Activated naive CD4-positive, alpha-beta T cell treated with anti-CD3 and anti-CD28 coated beads, Interleukin-2, amount 50 U/mL, for 72 hours (primary cell): ENCODE data around the gene LHFPL2. TPM values are rescaled to one million over a fixed set of nuclear protein-coding genes. Genes with fewer than 3 reads are reported as not detected.

Experiments used
- ATAC-seq, 2 donors: fragments of 150-1000 bp; cut with Tn5 transposase; 2 replicates each; pipeline ENCODE4 v1.10.0; 2021; ENCODE audit warnings: mild to moderate bottlenecking in 2 of 2, moderate library complexity in 2 of 2
- DNase-seq, 2 donors: peaks; one replicate each; pipeline ENCODE4 v3.0.0; 2021 to 2022; ENCODE audit warnings: low spot score in 2 of 2
- H3K27ac Mint-ChIP-seq, 2 donors: one replicate each; pipeline ENCODE4 v1.8.0; 2022; ENCODE audit warnings: mild to moderate bottlenecking in 2 of 2, mixed read lengths in 2 of 2
- H3K36me3 Mint-ChIP-seq, 2 donors: one replicate each; pipeline ENCODE4 v1.8.0; 2022; ENCODE audit warnings: mixed read lengths in 2 of 2
- H3K9me3 Mint-ChIP-seq, 2 donors: one replicate each; pipeline ENCODE4 v1.8.0; 2022; ENCODE audit warnings: mixed read lengths in 2 of 2
- total RNA-seq, 2 donors: library from RNA; stranded (reverse); gene quantifications; one replicate each; pipeline ENCODE4 v1.2.3, GENCODE V29; 2022

LHFPL2 gene
- total RNA-seq, 2 donors from 2014 or later, result 0.16 to 0.18 TPM

- Mint-ChIP-seq H3K36me3 (peaks cover 0 to 10% of the 10 kb centered on the region in 2 donors), H3K9me3 (no peaks in the 10 kb centered on the region), H3K27ac (no peak overlapping the region)
- DNase-seq, result no peak
- ATAC-seq, result no peak
These were observed 143.6 kb downstream of the LHFPL2 start for GRCh38 chr5:78504704-78505677.

- Mint-ChIP-seq H3K36me3 (peaks cover 0 to 6% of the 10 kb centered on the region in 2 donors), H3K9me3 (no peaks in the 10 kb centered on the region), H3K27ac (no peak overlapping the region)
- ATAC-seq (no peak), DNase-seq (no peak)
These were observed 144.5 kb downstream of the LHFPL2 start for GRCh38 chr5:78503958-78504653.

DNA sequence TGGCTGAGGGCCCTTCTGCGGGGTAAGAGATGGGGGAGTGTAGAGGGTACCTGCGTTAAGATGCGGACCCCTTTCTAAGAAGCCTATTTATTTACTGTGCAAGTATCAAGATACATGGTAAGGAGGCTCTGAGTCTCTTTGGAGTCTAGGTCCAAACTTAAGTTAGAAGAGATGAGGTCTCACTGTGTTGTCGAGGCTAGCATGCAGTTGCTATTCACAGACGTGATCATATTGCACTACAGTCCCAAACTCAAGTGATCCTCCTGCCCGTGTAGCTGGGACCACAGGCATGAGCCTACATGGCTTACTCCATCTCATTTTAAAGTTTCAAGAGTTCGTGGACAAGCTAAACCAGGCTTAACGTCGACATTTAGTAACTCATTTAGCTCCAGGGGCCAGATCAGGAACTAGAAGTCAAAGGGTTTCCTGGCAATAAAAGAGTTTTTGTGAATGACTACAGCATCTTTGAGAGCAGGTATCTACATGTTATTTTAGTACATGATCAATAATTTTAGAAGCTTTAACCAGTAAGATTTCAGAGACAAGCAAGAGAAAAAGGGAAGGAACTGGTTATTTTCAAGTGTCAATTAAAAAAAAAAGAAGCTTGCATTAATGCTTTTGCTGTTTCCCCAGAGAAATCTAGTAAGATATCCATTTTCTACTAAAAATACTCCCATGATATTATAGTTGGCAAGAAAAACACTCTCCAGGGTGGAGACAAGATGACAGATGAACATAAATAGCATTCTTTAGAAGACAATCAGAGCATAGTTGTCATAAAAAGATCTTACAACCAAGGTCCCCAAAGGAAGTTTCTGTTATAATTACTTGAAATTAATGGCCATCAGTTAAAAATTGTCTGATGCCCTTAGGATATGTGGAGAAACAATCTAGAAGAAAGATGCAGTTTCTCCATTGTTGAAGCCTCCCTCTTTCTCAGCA, 146.9 kb downstream of the LHFPL2 start:
- H3K9me3 Mint-ChIP-seq, result no peaks in the 10 kb centered on the region
- no peaks in the 10 kb centered on the region for H3K36me3 Mint-ChIP-seq
- H3K27ac Mint-ChIP-seq, result no peak overlapping the region
- ATAC-seq (no peak), DNase-seq (no peak)

DNA sequence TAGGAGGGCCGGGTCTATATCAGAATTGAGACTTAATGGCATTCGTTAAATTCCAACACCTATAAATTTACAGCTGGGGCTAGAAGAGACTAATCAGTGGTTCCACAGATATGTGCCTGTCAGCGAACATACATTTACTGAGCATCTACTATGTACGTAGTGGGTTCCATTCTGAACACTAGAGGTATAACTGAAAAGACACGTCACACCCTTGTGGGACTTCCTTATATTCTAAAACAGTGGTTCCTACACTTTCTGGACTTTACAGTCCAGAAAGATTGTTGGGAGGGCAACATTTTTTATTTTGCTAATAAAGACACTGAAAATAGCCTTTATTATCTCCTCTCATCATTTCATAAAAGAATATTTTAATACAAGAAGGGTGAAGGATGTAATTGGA, 147.7 kb downstream of the LHFPL2 start:
- DNase-seq (no peak), ATAC-seq (no peak)
- Mint-ChIP-seq H3K27ac (no peak overlapping the region), H3K36me3 (no peaks in the 10 kb centered on the region), H3K9me3 (no peaks in the 10 kb centered on the region)

GRCh38 chr5:78500028-78500427, 148.5 kb downstream of the LHFPL2 start:
- no peak for ATAC-seq
- H3K36me3 Mint-ChIP-seq, result no peaks in the 10 kb centered on the region
- no peaks in the 10 kb centered on the region for H3K9me3 Mint-ChIP-seq
- H3K27ac Mint-ChIP-seq, result no peak overlapping the region
- DNase-seq, result no peak

DNA sequence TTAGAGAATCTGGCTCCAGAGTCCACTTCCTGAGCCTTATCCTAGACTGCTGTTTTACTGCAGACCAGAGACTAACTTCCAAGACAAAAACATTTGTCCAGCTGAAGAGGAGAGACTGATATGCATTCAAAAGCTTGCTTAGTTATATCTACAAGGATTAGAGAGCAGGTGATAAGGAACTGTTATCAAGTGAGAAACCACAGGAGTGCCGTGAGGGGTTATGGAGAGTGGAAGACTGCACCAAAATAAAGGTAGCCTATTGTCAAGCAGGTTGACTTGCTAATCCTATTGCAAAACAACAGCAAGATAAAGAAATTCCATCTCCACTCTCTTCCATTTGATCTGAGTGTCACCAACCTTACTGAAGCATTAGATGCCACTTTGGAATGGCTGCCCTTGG, 149.1 kb downstream of the LHFPL2 start:
- ATAC-seq, result no peak
- DNase-seq, result no peak
- Mint-ChIP-seq H3K9me3 (no peaks in the 10 kb centered on the region), H3K27ac (no peak overlapping the region), H3K36me3 (no peaks in the 10 kb centered on the region)

GRCh38 chr5:78497573-78498533, 150.7 kb downstream of the LHFPL2 start:
- ATAC-seq, result peak in 1 of 2 donors; percentile 47

DNA sequence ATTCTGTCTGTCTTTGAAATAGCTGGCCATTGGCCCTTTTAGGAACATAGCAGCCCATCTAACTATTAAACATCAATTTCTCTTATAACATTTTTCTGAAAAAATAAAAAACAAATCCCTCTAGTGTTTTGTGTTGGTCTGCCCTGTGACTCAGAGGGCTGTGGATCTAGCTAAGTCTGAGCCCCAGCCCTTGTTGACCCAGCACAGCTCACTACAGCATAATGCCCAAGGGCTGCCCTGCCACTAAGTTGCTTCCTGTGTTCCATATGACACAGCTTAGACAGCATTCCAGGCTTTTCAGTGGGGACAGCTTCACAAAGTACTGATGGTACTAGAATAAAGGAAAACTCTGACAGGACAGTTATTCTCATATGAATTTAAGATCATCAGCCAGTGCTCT, 152.2 kb downstream of the LHFPL2 start:
- H3K27ac Mint-ChIP-seq, result no peak overlapping the region
- ATAC-seq (no peak), DNase-seq (no peak)
- no peaks in the 10 kb centered on the region for H3K36me3 Mint-ChIP-seq
- no peaks in the 10 kb centered on the region for H3K9me3 Mint-ChIP-seq

More at GRCh38 chr5:78497573-78498533, 150.7 kb downstream of the LHFPL2 start:
- no peaks in the 10 kb centered on the region for H3K9me3 Mint-ChIP-seq
- DNase-seq, result no peak
- no peaks in the 10 kb centered on the region for H3K36me3 Mint-ChIP-seq
- no peak overlapping the region for H3K27ac Mint-ChIP-seq

DNA sequence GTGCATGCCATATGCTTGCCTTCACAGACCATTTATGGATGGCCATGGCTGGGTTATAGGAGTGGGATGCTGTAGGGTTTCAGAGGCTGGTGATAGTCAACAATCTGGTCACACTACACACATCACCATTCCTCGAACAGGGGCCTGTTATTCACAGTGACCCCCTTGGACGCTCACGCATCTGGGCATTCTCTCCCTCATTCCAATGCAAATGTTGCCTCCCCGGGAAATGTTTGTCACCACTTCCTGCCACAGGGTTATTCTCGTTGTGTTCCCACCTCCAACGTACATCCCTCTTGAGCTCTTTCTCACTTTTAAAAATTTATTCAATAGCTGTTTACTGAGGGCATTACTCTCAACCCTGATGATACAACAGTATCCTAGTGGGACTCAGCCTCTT, 152.8 kb downstream of the LHFPL2 start:
- no peak overlapping the region for H3K27ac Mint-ChIP-seq
- no peak for ATAC-seq
- no peak for DNase-seq
- H3K36me3 Mint-ChIP-seq, result no peaks in the 10 kb centered on the region
- H3K9me3 Mint-ChIP-seq, result no peaks in the 10 kb centered on the region

- no peaks in the 10 kb centered on the region for H3K9me3 Mint-ChIP-seq
- no peak for ATAC-seq
- H3K27ac Mint-ChIP-seq, result no peak overlapping the region
- no peak for DNase-seq
- H3K36me3 Mint-ChIP-seq, result no peaks in the 10 kb centered on the region
These were observed 155.9 kb downstream of the LHFPL2 start for GRCh38 chr5:78492650-78493049.

GRCh38 chr5:78492224-78492623, 156.3 kb downstream of the LHFPL2 start:
- Mint-ChIP-seq H3K9me3 (no peaks in the 10 kb centered on the region), H3K36me3 (no peaks in the 10 kb centered on the region), H3K27ac (peak overlapping the region in 1 of 2 donors; percentile 4)
- DNase-seq (no peak), ATAC-seq (no peak)

DNA sequence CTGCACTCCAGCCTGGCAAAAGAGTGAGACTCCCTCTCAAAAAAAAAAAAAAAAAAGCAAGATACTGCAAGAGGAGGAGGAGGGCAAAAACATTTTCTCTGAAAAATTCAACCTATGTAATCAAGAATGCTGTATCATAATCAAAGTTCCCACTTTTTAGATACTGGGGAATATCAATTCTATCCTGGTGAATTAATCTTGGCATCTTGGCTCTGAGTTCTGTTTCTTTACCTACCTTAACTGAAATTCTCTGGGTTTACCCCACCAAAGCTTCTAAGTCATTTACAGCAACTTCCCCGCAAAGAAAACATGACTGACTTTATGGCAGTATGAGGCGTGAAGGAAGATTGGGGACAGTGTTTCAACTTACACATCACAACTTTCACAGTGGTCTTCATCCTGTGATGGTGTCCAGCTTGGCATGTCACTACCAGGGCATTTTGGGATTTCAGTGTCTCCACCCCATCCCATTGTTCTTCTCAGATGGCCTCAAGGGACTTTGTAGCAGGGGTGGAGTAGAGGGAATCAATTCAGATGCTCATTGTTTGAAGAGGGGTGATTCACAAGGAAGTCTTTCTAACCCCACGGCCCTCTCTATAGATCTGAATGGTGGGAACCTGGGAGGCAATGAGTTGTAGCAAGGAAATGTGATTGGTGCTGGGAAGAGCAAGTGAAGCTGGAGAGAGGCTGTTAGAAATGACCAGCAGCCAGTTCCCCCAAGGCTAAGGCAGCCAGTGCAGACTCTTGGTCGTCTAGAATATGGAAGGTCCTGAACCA, 157.7 kb downstream of the LHFPL2 start:
- DNase-seq (no peak), ATAC-seq (no peak)
- Mint-ChIP-seq H3K27ac (no peak overlapping the region), H3K36me3 (no peaks in the 10 kb centered on the region), H3K9me3 (no peaks in the 10 kb centered on the region)

DNA sequence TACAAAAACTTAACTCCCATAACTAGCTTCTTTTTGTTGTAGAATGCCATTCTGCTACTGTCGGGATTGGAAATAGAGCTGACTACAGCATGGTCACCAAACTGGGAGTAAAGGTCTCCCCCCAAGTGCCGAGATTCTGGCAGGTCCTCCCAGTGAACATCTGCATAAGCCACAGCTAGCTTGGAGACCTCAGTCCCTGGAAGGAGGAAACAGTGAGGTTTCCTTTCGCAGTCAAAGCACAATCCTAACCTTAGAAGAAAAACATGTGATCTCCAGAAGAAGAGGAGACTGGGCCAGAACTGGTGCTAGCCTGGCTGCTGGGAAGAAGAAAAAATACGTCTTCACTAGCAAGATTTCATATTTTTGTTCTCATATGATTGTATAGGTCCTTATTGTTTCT, 160.7 kb downstream of the LHFPL2 start:
- Mint-ChIP-seq H3K9me3 (no peaks in the 10 kb centered on the region), H3K27ac (no peak overlapping the region), H3K36me3 (no peaks in the 10 kb centered on the region)
- no peak for ATAC-seq
- no peak for DNase-seq

DNA sequence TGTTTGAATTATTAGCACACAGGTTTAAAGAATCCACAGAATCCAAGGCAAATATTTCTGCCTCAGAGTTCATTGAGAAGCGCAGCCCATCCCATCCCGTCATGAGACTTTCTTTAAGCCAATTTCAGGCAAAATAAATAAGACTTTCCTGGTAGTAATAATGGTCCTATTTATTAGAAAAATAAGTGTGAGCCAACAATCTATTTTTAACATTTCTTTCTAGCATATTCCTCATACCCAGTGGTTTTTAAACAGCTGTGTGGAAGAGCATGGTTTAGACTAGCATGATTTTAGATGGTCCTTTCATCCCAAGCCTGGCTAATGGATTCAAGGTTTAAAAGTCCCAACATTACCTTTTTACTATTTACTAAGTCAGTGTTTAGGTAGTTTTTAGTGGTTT, 162.4 kb downstream of the LHFPL2 start:
- no peaks in the 10 kb centered on the region for H3K36me3 Mint-ChIP-seq
- H3K27ac Mint-ChIP-seq, result no peak overlapping the region
- no peak for DNase-seq
- no peaks in the 10 kb centered on the region for H3K9me3 Mint-ChIP-seq
- no peak for ATAC-seq
